IMR-90 (cell line): ENCODE results near the gene EEF1E1. TPM values are rescaled to one million over a fixed set of nuclear protein-coding genes. Genes with fewer than 3 reads are reported as not detected.

ENCODE experiments used
- ATAC-seq: fragments of 200-7000 bp; cut with Tn5 transposase; 2 replicates; pipeline ENCODE4 v1.9.1; 2020; ENCODE audit warnings: low read depth, mild to moderate bottlenecking, moderate library complexity
- BruUV-seq: library from RNA; stranded (reverse); fragments of 400-500 nt; replicated peaks from 2 replicates; lab custom pipeline; 2021; lab: Mats Ljungman, UMichigan
- CTCF ChIA-PET: fragments of 300-600 bp; formaldehyde crosslinking; extraction: SDS; loops from one replicate; lab custom pipeline; 2021; ENCODE audit warnings: antibody characterized with exemption; lab: Yijun Ruan, JAX
- POLR2A ChIA-PET: fragments of 300-600 bp; sonication (Branson Sonifier 250); formaldehyde crosslinking; loops from one replicate; lab custom pipeline; 2022; ENCODE audit warnings: antibody characterized with exemption; ENCODE audit not compliant: unreplicated experiment; lab: Charles Lee
- DNase-seq: peaks from one replicate; pipeline ENCODE4 v3.0.0; 2013
- H2AFZ ChIP-seq: replicated peaks from 2 replicates; pipeline ENCODE3; 2013; ENCODE audit warnings: low read length, mild to moderate bottlenecking; ENCODE audit not compliant: poor library complexity
- H2AK5ac ChIP-seq: 2 replicates; pipeline ENCODE4 v1.6.1; 2013; ENCODE audit warnings: low read depth, low read length, inconsistent platforms
- H2AK9ac ChIP-seq: replicated peaks from 2 replicates; pipeline ENCODE3; 2013; ENCODE audit warnings: mild to moderate bottlenecking, low read depth, low read length, moderate library complexity; ENCODE audit not compliant: poor library complexity
- H2BK120ac ChIP-seq: 2 replicates; pipeline ENCODE4 v1.6.1; 2013; ENCODE audit warnings: low read depth, low read length, inconsistent platforms
- H2BK15ac ChIP-seq: 3 replicates; pipeline ENCODE4 v1.6.1; 2013; ENCODE audit warnings: low read depth, low read length, inconsistent platforms
- H2BK20ac ChIP-seq: 2 replicates; pipeline ENCODE4 v1.6.1; 2013; ENCODE audit warnings: low read depth, mild to moderate bottlenecking, inconsistent platforms, low read length, moderate library complexity
- H2BK5ac ChIP-seq: 2 replicates; pipeline ENCODE4 v1.6.1; 2013; ENCODE audit warnings: mild to moderate bottlenecking, low read depth, low read length, inconsistent platforms; ENCODE audit not compliant: poor library complexity, severe bottlenecking
- H3K14ac ChIP-seq: replicated peaks from 2 replicates; pipeline ENCODE4 v1.6.1; 2013; ENCODE audit warnings: low read depth, low read length, inconsistent platforms
- H3K18ac ChIP-seq: 2 replicates; pipeline ENCODE4 v1.6.1; 2013; ENCODE audit warnings: low read depth, low read length, control low read depth
- H3K23ac ChIP-seq: 2 replicates; pipeline ENCODE4 v1.6.1; 2013; ENCODE audit warnings: low read depth, low read length, inconsistent platforms
- H3K27ac ChIP-seq: 2 replicates; pipeline ENCODE4 v1.5.1; 2013; ENCODE audit warnings: mild to moderate bottlenecking, control low read depth, low read length; ENCODE audit not compliant: insufficient read depth
- H3K27me3 ChIP-seq: 2 replicates; pipeline ENCODE4 v1.6.1; 2013; ENCODE audit warnings: low read length; ENCODE audit not compliant: control insufficient read depth, insufficient read depth
- H3K36me3 ChIP-seq: 2 replicates; pipeline ENCODE4 v1.6.1; 2013; ENCODE audit warnings: low read length, mixed read lengths; ENCODE audit not compliant: control insufficient read depth, insufficient read depth
- H3K4ac ChIP-seq: 2 replicates; pipeline ENCODE4 v1.6.1; 2013; ENCODE audit warnings: low read depth, low read length, inconsistent platforms
- H3K4me1 ChIP-seq: 2 replicates; pipeline ENCODE4 v1.6.1; 2013; ENCODE audit warnings: low read length, mixed read lengths; ENCODE audit not compliant: control insufficient read depth, insufficient read depth
- H3K4me2 ChIP-seq: 2 replicates; pipeline ENCODE4 v1.6.1; 2013; ENCODE audit warnings: low read depth, mild to moderate bottlenecking, control low read depth, low read length, moderate library complexity
- H3K4me3 ChIP-seq: 2 replicates; pipeline ENCODE4 v1.5.1; 2013; ENCODE audit warnings: low read depth, mild to moderate bottlenecking, control low read depth, low read length, moderate library complexity; ENCODE audit not compliant: insufficient read depth
- H3K56ac ChIP-seq: 2 replicates; pipeline ENCODE4 v1.6.1; 2013; ENCODE audit warnings: low read length, inconsistent platforms; ENCODE audit not compliant: insufficient read depth; ENCODE audit errors: extremely low read depth
- H3K79me1 ChIP-seq, 2 experiments: 2 replicates each; pipeline ENCODE4 v1.6.1; 2013; ENCODE audit warnings: low read length in 2 of 2, inconsistent platforms in 1 of 2, low read depth in 1 of 2
- H3K9ac ChIP-seq: 2 replicates; pipeline ENCODE4 v1.6.1; 2013; ENCODE audit warnings: low read depth, low read length, control low read depth
- H3K9me1 ChIP-seq: 2 replicates; pipeline ENCODE4 v1.6.1; 2013; ENCODE audit warnings: low read length, inconsistent platforms; ENCODE audit not compliant: insufficient read depth
- H3K9me3 ChIP-seq: 2 replicates; pipeline ENCODE4 v1.6.1; 2013; ENCODE audit warnings: low read length; ENCODE audit not compliant: control insufficient read depth, insufficient read depth
- H4K20me1 ChIP-seq: 2 replicates; pipeline ENCODE4 v1.6.1; 2013; ENCODE audit warnings: low read length, inconsistent platforms; ENCODE audit not compliant: insufficient read depth
- H4K5ac ChIP-seq: 2 replicates; pipeline ENCODE4 v1.6.1; 2013; ENCODE audit warnings: mild to moderate bottlenecking, low read depth, low read length, control low read depth
- H4K8ac ChIP-seq, 2 experiments: 2 replicates each; pipeline ENCODE4 v1.6.1; 2013; ENCODE audit warnings: low read depth in 2 of 2, low read length in 2 of 2, control low read depth in 1 of 2, inconsistent platforms in 1 of 2
- H4K91ac ChIP-seq: 2 replicates; pipeline ENCODE4 v1.6.1; 2013; ENCODE audit warnings: low read depth, low read length, inconsistent platforms; ENCODE audit not compliant: insufficient read depth
- CEBPB ChIP-seq: IDR thresholded peaks from 2 replicates; pipeline ENCODE4 v1.6.1; 2012; ENCODE audit warnings: low read depth, low read length, improper control_type of control experiment
- MXI1 ChIP-seq: IDR thresholded peaks from 2 replicates; pipeline ENCODE4 v1.6.1; 2012; ENCODE audit warnings: low read depth, mild to moderate bottlenecking, low read length, moderate library complexity, borderline replicate concordance
- RFX5 ChIP-seq: IDR thresholded peaks from 2 replicates; pipeline ENCODE4 v1.8.0; 2012; ENCODE audit warnings: low read depth, mild to moderate bottlenecking, low read length, moderate library complexity
- dilution Hi-C: fragments of 300-500 bp; cut with HindIII; formaldehyde crosslinking; loops from one replicate; pipeline ENCODE4 v1.14.3; 2018; ENCODE audit warnings: low sequenced_read_pairs; ENCODE audit not compliant: unreplicated experiment
- in situ Hi-C: fragments of 300-500 bp; cut with MboI; formaldehyde crosslinking; loops from 3 replicates; pipeline ENCODE4 v1.14.3; 2019; ENCODE audit warnings: low sequenced_read_pairs, inconsistent platforms, mixed read lengths
- intact Hi-C: fragments of 100-400 bp; cut with micrococcal nuclease; formaldehyde crosslinking; loops from 2 replicates; pipeline ENCODE4 v1.10.0; 2022
- polyA plus RNA-seq, 3 experiments: library from polyadenylated mRNA; depleted of rRNA; stranded (reverse); fragments of >200 nt; gene quantifications; 2 replicates each; pipeline ENCODE4 v1.2.3, GENCODE V29; 2012; ENCODE audit warnings: low replicate concordance in 1 of 3
- total RNA-seq: library from RNA; depleted of rRNA; stranded (reverse); fragments of >200 nt; gene quantifications from 2 replicates; pipeline ENCODE4 v1.2.3, GENCODE V29; 2012

The EEF1E1 gene
- total and polyA plus RNA-seq, 2 of the 4 experiments (the other 2 are of a cell fraction): 65.8 to 68.6 TPM

DNA sequence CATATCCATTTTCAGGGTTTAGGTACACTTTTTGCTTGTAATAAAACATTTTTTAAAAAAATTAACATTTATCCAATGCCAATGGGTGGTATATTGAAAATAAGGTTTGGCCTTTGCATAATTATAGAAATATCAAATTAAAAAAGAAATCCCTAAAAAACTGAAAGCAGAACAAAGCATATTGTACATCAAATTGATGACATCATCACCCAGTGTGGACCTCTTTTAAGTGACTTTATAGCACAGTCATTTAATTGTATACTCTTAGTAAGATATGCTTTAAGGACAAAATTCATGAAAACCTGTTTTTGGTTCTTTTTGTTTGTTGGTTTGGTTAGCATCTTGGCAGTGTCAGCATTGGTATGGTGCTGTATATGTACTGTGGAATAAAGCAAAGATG, 1.4 kb upstream of the EEF1E1 start:
- no peak overlapping the region for H4K5ac ChIP-seq
- no peak overlapping the region for H2BK5ac ChIP-seq
- H3K9me3 ChIP-seq: no peaks in the 10 kb centered on the region
- no peak overlapping the region for H4K91ac ChIP-seq
- H4K8ac ChIP-seq: no peak overlapping the region
- no peak overlapping the region for H3K27ac ChIP-seq
- H4K20me1 ChIP-seq: no peaks in the 10 kb centered on the region
- intact Hi-C loops: loop anchor here (2.0 kb wide), 1 partner anchor 19 kb away; no protein-coding TSS in a partner anchor
- H3K23ac ChIP-seq: no peak overlapping the region
- peaks cover 4% of the 10 kb centered on the region for H3K4me1 ChIP-seq
- dilution Hi-C loops: no loop called here
- no peak for ATAC-seq
- H2BK120ac ChIP-seq: no peak overlapping the region
- no peak overlapping the region for H2BK15ac ChIP-seq
- H3K9ac ChIP-seq: no peak overlapping the region
- H3K14ac ChIP-seq: no peak overlapping the region
- H3K4me3 ChIP-seq: no peak overlapping the region
- H2AK5ac ChIP-seq: peak overlapping the region; percentile 64; the same call in 1 of the 2 replicates
- ChIA-PET POLR2A (no interaction called here), CTCF (no interaction called here)
- H3K79me1 ChIP-seq: peaks cover 4 to 26% of the 10 kb centered on the region in 2 experiments; a peak in 3 of 4 replicates
- H3K56ac ChIP-seq: no peak overlapping the region
- no peak overlapping the region for H2BK20ac ChIP-seq
- peaks cover 10% of the 10 kb centered on the region; the same call in 1 of the 2 replicates for H3K9me1 ChIP-seq
- DNase-seq: no peak
- no peak for TF ChIP-seq MXI1
- no peak for TF ChIP-seq RFX5
- TF ChIP-seq CEBPB: no peak
- no peak overlapping the region for H3K18ac ChIP-seq
- H3K4ac ChIP-seq: no peak overlapping the region
- H3K4me2 ChIP-seq: no peak overlapping the region
- BruUV-seq: no TSS peak
- in situ Hi-C loops: no loop called here
- H3K36me3 ChIP-seq: no peaks in the 10 kb centered on the region
- no peak overlapping the region for H2AK9ac ChIP-seq
- no peak overlapping the region for H2AFZ ChIP-seq
- no peaks in the 10 kb centered on the region for H3K27me3 ChIP-seq
